Skeletal muscle satellite cell (primary cell): ENCODE results near the gene UBL4A.

Experiments
- H3K27me3 ChIP-seq: 2 replicates; pipeline ENCODE4 v1.7.0; 2013; ENCODE audit warnings: low read length; ENCODE audit not compliant: control insufficient read depth, insufficient read depth
- H3K36me3 ChIP-seq: 2 replicates; pipeline ENCODE4 v1.7.0; 2013; ENCODE audit warnings: mild to moderate bottlenecking, control low read depth, low read length; ENCODE audit not compliant: insufficient read depth
- H3K4me1 ChIP-seq: 2 replicates; pipeline ENCODE4 v1.7.0; 2013; ENCODE audit warnings: low read length; ENCODE audit not compliant: control insufficient read depth, insufficient read depth
- H3K4me2 ChIP-seq: 2 replicates; pipeline ENCODE4 v1.7.0; 2013; ENCODE audit warnings: mild to moderate bottlenecking, low read length
- H3K4me3 ChIP-seq: 2 replicates; pipeline ENCODE4 v1.7.0; 2013; ENCODE audit warnings: low read length
- H3K9ac ChIP-seq: 2 replicates; pipeline ENCODE4 v1.7.0; 2013; ENCODE audit warnings: mild to moderate bottlenecking, low read depth, low read length, moderate library complexity
- H3K9me3 ChIP-seq: replicated peaks from 2 replicates; pipeline ENCODE4 v1.7.0; 2013; ENCODE audit warnings: mild to moderate bottlenecking, control low read depth, low read length

The UBL4A gene

GRCh38 chrX:154517101-154517781 lies 30.8 kb upstream of the UBL4A start:
- Histone ChIP-seq H3K4me2 (peak overlapping the region; percentile 81), H3K4me1 (peaks cover 10% of the 10 kb centered on the region), H3K9me3 (no peaks in the 10 kb centered on the region), H3K4me3 (peak overlapping the region; percentile 66), H3K9ac (peak overlapping the region; percentile 71), H3K36me3 (no peaks in the 10 kb centered on the region), H3K27me3 (no peaks in the 10 kb centered on the region)

GRCh38 chrX:154516656-154517100 lies 30.3 kb upstream of the UBL4A start:
- Histone ChIP-seq H3K4me3 (peak overlapping the region; percentile 66), H3K27me3 (no peaks in the 10 kb centered on the region), H3K36me3 (no peaks in the 10 kb centered on the region), H3K4me1 (peaks cover 10% of the 10 kb centered on the region), H3K4me2 (peak overlapping the region; percentile 81), H3K9ac (peak overlapping the region; percentile 71), H3K9me3 (no peaks in the 10 kb centered on the region)

GRCh38 chrX:154515966-154516655 lies 29.7 kb upstream of the UBL4A start, which contains the start of gene FAM3A:
TSS of gene FAM3A (minus strand) at chrX:154516232. CDS start at chrX:154515772, 460 bp downstream.
- Histone ChIP-seq H3K9ac (peak within 1 kb of the TSS; percentile 94), H3K27me3 (no peaks in the 10 kb centered on the region), H3K36me3 (no peaks in the 10 kb centered on the region), H3K4me2 (peak within 1 kb of the TSS; percentile 81), H3K4me1 (peaks cover 10% of the 10 kb centered on the region), H3K4me3 (peak within 1 kb of the TSS; percentile 87), H3K9me3 (no peaks in the 10 kb centered on the region)

DNA sequence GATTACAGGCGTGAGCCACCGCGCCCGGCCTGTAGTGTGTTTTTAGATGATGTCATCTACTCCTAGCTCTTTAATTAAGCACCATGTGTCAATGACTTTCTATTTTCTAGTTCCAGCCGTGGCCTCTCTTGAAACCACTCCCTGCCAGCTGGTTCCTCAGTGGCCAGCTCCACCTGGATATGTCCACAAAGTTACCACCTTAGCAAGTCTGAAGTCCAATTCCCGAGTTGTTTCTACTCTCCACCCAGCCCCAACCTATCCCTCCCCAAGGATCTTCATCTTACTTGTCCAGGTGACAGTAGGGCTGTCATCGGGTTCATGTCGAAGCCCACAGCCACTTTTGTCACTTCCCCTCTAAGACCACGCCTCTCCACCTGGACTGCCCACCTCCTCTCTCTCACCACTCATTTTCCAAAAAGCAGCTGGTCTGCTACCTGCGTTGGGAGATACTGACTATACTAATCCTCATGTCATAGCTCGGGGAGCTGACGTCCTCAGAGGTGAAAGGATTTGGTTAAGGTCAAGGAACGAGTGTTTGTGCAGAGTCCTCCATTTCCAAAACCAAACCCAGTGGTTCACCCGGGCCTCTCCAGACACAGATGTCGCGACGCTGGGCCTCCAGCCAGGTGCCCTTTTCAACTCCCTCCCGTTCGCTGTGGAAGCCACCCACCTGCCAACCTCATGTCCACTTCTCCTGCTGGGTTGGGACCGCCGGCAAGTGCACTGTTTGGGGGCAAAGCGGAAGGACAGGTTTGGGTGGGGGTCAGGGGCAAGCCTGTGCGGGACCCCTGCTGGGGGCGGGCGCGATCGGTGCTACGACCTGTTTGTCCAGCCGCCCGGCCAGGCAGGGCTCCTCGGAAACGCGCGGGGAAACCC lies 28.9 kb upstream of the UBL4A start:
- Histone ChIP-seq H3K9me3 (no peaks in the 10 kb centered on the region), H3K4me2 (peak overlapping the region; percentile 79), H3K36me3 (no peaks in the 10 kb centered on the region), H3K9ac (peak overlapping the region; percentile 94), H3K4me3 (peak overlapping the region; percentile 87), H3K4me1 (peaks cover 10% of the 10 kb centered on the region), H3K27me3 (no peaks in the 10 kb centered on the region)

GRCh38 chrX:154513716-154514115 lies 27.3 kb upstream of the UBL4A start:
- Histone ChIP-seq H3K36me3 (no peaks in the 10 kb centered on the region), H3K27me3 (no peaks in the 10 kb centered on the region), H3K4me2 (no peak overlapping the region), H3K4me1 (peaks cover 10% of the 10 kb centered on the region), H3K9ac (no peak overlapping the region), H3K4me3 (no peak overlapping the region), H3K9me3 (peaks cover 5% of the 10 kb centered on the region)

GRCh38 chrX:154512879-154513553 lies 26.6 kb upstream of the UBL4A start:
- no peak overlapping the region for H3K4me2 ChIP-seq
- no peak overlapping the region for H3K9ac ChIP-seq
- H3K9me3 ChIP-seq: peaks cover 5% of the 10 kb centered on the region
- H3K4me1 ChIP-seq: peaks cover 10% of the 10 kb centered on the region
- no peaks in the 10 kb centered on the region for H3K36me3 ChIP-seq
- H3K27me3 ChIP-seq: no peaks in the 10 kb centered on the region
- H3K4me3 ChIP-seq: no peak overlapping the region

DNA sequence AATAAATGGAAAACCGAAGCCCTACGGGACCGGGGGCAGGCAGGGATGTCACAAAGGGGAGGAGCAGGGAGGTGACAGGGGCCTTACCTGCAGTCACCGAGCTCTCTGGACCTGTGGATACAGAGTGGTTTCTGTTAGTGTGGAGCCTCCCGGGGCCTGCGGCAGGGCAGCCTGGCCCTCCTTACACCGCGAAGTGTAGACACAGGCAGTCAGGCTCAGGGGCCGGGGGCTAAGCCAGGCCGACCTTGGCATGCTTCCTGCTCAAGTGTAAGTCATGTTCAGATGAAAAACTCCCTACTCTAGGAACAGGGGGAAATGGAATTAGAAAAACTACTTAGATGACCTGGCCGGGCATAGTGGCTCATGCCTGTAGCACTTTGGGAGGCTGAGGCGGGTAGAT lies 25.3 kb upstream of the UBL4A start:
- peaks cover 3% of the 10 kb centered on the region for H3K4me1 ChIP-seq
- peaks cover 5% of the 10 kb centered on the region for H3K9me3 ChIP-seq
- no peak overlapping the region for H3K4me3 ChIP-seq
- no peak overlapping the region for H3K4me2 ChIP-seq
- H3K36me3 ChIP-seq: no peaks in the 10 kb centered on the region
- no peak overlapping the region for H3K9ac ChIP-seq
- no peaks in the 10 kb centered on the region for H3K27me3 ChIP-seq

GRCh38 chrX:154509455-154509854 lies 23.0 kb upstream of the UBL4A start:
- H3K4me2 ChIP-seq: no peak overlapping the region
- no peak overlapping the region for H3K4me3 ChIP-seq
- no peaks in the 10 kb centered on the region for H3K27me3 ChIP-seq
- peaks cover 11% of the 10 kb centered on the region for H3K4me1 ChIP-seq
- H3K9me3 ChIP-seq: peaks cover 5% of the 10 kb centered on the region
- peaks cover 3% of the 10 kb centered on the region for H3K36me3 ChIP-seq
- no peak overlapping the region for H3K9ac ChIP-seq

GRCh38 chrX:154508384-154508745 lies 21.9 kb upstream of the UBL4A start:
- no peak overlapping the region for H3K9ac ChIP-seq
- no peak overlapping the region for H3K4me3 ChIP-seq
- H3K27me3 ChIP-seq: no peaks in the 10 kb centered on the region
- peaks cover 3% of the 10 kb centered on the region for H3K36me3 ChIP-seq
- peaks cover 5% of the 10 kb centered on the region for H3K9me3 ChIP-seq
- H3K4me2 ChIP-seq: no peak overlapping the region
- H3K4me1 ChIP-seq: peaks cover 11% of the 10 kb centered on the region

GRCh38 chrX:154507673-154508383 lies 21.4 kb upstream of the UBL4A start:
- Histone ChIP-seq H3K4me3 (no peak overlapping the region), H3K9ac (no peak overlapping the region), H3K36me3 (peaks cover 3% of the 10 kb centered on the region), H3K27me3 (no peaks in the 10 kb centered on the region), H3K9me3 (peaks cover 5% of the 10 kb centered on the region), H3K4me1 (peaks cover 11% of the 10 kb centered on the region), H3K4me2 (no peak overlapping the region)
